GM06990 (cell line): ENCODE results near the gene DYRK4.
A peak's percentile ranks its signal among the peaks of the same experiment; 100 is the strongest.
"Not testable (repeated sequence)": the region's sequence is repeated elsewhere in the genome, so short reads cannot be mapped to it uniquely, and the experiment has no call there.

Experiments
- DNase-seq: peaks from one replicate; pipeline ENCODE4 v3.0.0-alpha.2; 2011; ENCODE audit not compliant: insufficient read length; ENCODE audit errors: extremely low read depth
- H3K27me3 ChIP-seq: replicated peaks from 2 replicates; pipeline ENCODE4 v1.6.0; 2011; ENCODE audit warnings: low read length; ENCODE audit not compliant: control insufficient read depth, insufficient read depth
- H3K36me3 ChIP-seq: 2 replicates; pipeline ENCODE4 v1.5.1; 2011; ENCODE audit warnings: low read length; ENCODE audit not compliant: control insufficient read depth, insufficient read depth
- H3K4me3 ChIP-seq: replicated peaks from 2 replicates; pipeline ENCODE4 v1.5.1; 2011; ENCODE audit warnings: low read depth, mild to moderate bottlenecking, control low read depth, low read length
- TF ChIP-seq, protein P1 (sequence below): IDR thresholded peaks from 2 replicates; pipeline ENCODE4 v1.5.1; 2011; ENCODE audit warnings: low read length, control low read depth, mild to moderate bottlenecking, inconsistent platforms; ENCODE audit not compliant: insufficient read depth, poor library complexity, severe bottlenecking

Gene DYRK4, protein sequence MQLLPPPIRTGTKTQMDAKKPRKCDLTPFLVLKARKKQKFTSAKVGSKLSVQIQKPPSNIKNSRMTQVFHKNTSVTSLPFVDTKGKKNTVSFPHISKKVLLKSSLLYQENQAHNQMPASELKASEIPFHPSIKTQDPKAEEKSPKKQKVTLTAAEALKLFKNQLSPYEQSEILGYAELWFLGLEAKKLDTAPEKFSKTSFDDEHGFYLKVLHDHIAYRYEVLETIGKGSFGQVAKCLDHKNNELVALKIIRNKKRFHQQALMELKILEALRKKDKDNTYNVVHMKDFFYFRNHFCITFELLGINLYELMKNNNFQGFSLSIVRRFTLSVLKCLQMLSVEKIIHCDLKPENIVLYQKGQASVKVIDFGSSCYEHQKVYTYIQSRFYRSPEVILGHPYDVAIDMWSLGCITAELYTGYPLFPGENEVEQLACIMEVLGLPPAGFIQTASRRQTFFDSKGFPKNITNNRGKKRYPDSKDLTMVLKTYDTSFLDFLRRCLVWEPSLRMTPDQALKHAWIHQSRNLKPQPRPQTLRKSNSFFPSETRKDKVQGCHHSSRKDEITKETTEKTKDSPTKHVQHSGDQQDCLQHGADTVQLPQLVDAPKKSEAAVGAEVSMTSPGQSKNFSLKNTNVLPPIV

DNA sequence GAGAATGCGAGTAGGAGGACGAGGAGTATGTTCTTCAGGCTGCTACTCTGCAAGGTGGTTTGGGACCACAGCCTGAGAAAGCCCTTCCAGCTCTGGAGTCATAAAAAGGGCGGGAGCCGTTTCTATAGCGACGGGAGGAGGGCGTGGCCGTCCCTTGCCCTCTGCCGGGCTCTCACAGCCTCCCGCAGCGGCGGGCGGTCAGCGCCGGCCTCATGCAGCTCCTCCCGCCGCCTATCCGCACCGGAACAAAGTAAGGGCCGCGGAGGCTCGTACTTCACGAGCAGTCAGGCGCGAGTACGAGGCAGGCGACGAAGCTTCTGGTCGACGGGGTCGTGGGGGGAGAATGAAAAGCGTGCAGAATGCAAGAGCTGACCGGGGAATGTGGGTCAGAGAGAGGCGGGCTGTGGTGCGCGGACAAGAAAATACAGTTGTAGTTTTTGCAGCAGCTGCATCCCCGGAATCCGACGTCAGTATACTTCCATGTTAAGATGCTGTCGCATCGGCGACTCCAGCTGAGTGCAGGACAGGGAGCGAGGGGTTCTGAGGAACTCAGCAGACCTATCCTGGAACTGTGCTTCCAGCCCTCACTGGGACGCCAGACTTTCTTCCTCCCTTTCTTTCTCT lies at the start of gene DYRK4:
DYRK4 (plus strand) TSS at position 175 of the 624 bp plus-strand sequence; CDS start at position 213, 38 bp downstream.
- no peak within 1 kb of the TSS for H3K4me3 ChIP-seq
- no peak for DNase-seq
- H3K36me3 ChIP-seq: no peaks in the 10 kb centered on the region
- TF ChIP-seq, protein P1, sequence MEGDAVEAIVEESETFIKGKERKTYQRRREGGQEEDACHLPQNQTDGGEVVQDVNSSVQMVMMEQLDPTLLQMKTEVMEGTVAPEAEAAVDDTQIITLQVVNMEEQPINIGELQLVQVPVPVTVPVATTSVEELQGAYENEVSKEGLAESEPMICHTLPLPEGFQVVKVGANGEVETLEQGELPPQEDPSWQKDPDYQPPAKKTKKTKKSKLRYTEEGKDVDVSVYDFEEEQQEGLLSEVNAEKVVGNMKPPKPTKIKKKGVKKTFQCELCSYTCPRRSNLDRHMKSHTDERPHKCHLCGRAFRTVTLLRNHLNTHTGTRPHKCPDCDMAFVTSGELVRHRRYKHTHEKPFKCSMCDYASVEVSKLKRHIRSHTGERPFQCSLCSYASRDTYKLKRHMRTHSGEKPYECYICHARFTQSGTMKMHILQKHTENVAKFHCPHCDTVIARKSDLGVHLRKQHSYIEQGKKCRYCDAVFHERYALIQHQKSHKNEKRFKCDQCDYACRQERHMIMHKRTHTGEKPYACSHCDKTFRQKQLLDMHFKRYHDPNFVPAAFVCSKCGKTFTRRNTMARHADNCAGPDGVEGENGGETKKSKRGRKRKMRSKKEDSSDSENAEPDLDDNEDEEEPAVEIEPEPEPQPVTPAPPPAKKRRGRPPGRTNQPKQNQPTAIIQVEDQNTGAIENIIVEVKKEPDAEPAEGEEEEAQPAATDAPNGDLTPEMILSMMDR: no peak
- H3K27me3 ChIP-seq: no peaks in the 10 kb centered on the region

DNA sequence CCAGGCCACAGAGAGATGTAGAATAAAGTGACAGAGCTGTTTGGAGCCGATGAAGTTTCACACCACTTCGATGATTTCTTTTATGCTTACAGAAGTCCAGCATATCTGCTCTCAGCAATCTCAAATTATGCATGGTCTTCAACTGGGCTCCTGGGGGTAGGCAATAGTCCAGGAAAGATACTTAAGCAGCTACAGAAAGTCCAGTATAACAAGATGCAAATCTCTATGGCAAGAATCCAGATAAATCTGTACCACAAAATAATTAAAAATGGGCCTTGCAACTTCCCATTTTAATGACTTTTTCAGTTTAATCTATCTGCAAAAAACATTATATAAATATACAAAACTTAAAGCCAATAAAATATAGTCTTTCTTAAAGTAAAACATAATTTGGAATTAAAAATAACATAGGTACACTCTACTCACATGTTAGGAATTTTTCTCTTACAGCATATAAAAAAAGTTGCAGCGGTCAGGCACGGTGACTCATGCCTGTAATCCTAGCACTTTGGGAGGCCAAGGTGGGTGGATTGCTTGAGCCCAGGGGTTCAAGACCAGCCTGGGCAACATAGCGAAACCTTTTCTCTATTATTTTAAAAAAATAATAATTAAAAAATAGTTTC lies 43.8 kb upstream of the DYRK4 start:
- DNase-seq: no peak
- Histone ChIP-seq H3K36me3 (peaks cover 2% of the 10 kb centered on the region), H3K4me3 (no peak overlapping the region), H3K27me3 (no peaks in the 10 kb centered on the region)
- TF ChIP-seq, protein P1: no peak

DNA sequence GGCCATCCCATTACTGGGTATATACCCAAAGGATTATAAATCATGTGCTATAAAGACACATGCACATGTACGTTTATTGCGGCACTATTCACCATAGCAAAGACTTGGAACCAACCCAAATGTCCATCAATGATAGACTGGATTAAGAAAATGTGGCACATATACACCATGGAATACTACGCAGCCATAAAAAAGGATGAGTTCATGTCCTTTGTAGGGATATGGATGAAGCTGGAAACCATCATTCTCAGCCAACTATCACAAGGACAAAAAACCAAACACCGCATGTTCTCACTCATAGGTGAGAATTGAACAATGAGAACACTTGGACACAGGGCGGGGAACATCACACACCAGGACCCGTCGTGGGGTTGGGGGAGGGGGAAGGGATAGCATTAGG lies 38.6 kb upstream of the DYRK4 start:
- not testable (repeated sequence) for H3K4me3 ChIP-seq, H3K27me3 ChIP-seq, DNase-seq, H3K36me3 ChIP-seq

DNA sequence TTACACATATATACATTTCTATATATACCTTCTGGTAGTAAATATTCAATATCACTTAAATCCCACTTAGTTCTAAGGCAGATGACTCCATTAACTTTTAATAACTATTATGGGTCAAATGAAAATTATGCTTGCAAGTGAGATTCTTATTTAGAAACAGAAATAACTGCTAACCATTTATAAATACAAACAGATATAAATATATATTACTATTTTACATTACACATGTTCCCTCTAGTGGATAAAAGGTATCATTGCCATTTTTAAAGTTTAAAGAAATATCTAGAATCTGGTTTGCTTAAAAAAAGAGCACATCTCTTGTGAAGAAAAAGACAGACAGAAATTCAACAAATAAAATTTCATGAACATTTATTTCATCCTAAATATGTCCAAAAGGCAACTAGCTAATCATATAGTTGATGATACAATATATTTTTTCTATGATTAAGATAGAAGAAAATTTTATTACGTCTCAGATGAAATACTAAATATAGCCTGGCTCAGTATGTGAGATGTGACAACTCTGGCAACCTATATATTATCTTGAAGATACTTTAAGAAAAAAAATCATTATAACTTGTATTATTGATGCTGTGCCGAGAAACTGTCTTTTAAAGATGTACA lies 35.0 kb upstream of the DYRK4 start:
- peak; percentile 10 for DNase-seq
- Histone ChIP-seq H3K4me3 (no peak overlapping the region), H3K27me3 (no peaks in the 10 kb centered on the region), H3K36me3 (peaks cover under 1% of the 10 kb centered on the region; the same call in 1 of the 2 replicates)
- TF ChIP-seq, protein P1: peak; percentile 38

DNA sequence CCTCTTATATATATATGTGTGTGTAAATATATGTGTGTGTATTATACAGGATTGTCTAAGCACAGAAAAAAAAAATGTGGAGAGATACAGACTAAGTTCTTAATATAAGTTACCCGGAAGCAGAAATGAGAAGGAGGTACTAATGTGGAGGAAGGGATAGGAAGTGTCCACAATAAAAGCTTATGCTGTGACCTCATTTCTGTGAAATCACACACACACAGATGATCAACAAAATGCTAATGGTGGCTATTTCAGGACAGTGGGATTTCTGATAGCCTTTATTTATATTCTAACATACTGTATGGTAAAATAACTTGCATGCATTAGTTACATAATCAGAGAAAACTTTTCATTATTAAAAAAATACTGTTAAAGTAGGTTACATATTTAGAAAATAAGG lies 31.8 kb upstream of the DYRK4 start:
- Histone ChIP-seq H3K4me3 (no peak overlapping the region), H3K36me3 (peaks cover 2% of the 10 kb centered on the region; the same call in 1 of the 2 replicates), H3K27me3 (no peaks in the 10 kb centered on the region)
- DNase-seq: no peak
- TF ChIP-seq, protein P1: no peak
